H9 (cell line): Measurements from ENCODE around the gene BTD. TPM values are rescaled to one million over a fixed set of nuclear protein-coding genes. Genes with fewer than 3 reads are reported as not detected.

ENCODE experiments used
- DNase-seq: peaks from one replicate; pipeline ENCODE4 v3.0.0-alpha.2; 2017
- H2AFZ ChIP-seq: one replicate; pipeline ENCODE4 v1.6.1; 2013; ENCODE audit warnings: mild to moderate bottlenecking, low read length, control low read depth, moderate library complexity
- H2AK5ac ChIP-seq: 2 replicates; pipeline ENCODE4 v1.6.1; 2013; ENCODE audit warnings: low read length, control low read depth, mixed read lengths; ENCODE audit not compliant: insufficient read length
- H2BK120ac ChIP-seq: one replicate; pipeline ENCODE4 v1.6.1; 2013; ENCODE audit warnings: low read depth, mild to moderate bottlenecking, low read length, control low read depth, inconsistent platforms; ENCODE audit not compliant: poor library complexity, severe bottlenecking
- H2BK12ac ChIP-seq: 2 replicates; pipeline ENCODE4 v1.6.1; 2013; ENCODE audit warnings: low read length, control low read depth, mixed read lengths, low read depth; ENCODE audit not compliant: insufficient read length
- H2BK15ac ChIP-seq: 2 replicates; pipeline ENCODE4 v1.6.1; 2013; ENCODE audit warnings: low read depth, low read length, control low read depth
- H2BK20ac ChIP-seq: one replicate; pipeline ENCODE4 v1.6.1; 2013; ENCODE audit warnings: low read depth, mild to moderate bottlenecking, low read length, control low read depth, inconsistent platforms; ENCODE audit not compliant: poor library complexity, severe bottlenecking
- H2BK5ac ChIP-seq: 2 replicates; pipeline ENCODE4 v1.6.1; 2013; ENCODE audit warnings: low read length, control low read depth, mixed read lengths; ENCODE audit not compliant: insufficient read length
- H3K14ac ChIP-seq: 2 replicates; pipeline ENCODE4 v1.6.1; 2013; ENCODE audit warnings: low read length, control low read depth; ENCODE audit not compliant: insufficient read depth
- H3K18ac ChIP-seq: 2 replicates; pipeline ENCODE4 v1.6.1; 2013; ENCODE audit warnings: low read depth, mild to moderate bottlenecking, mixed read lengths, low read length, control low read depth; ENCODE audit not compliant: insufficient read length
- H3K23ac ChIP-seq: 2 replicates; pipeline ENCODE4 v1.6.1; 2013; ENCODE audit warnings: low read length, control low read depth, mixed read lengths, low read depth; ENCODE audit not compliant: insufficient read length
- H3K23me2 ChIP-seq: 2 replicates; pipeline ENCODE4 v1.6.1; 2013; ENCODE audit warnings: low read depth, mild to moderate bottlenecking, mixed read lengths, low read length, control low read depth; ENCODE audit not compliant: insufficient read length, poor library complexity, severe bottlenecking
- H3K27ac ChIP-seq: 2 replicates; pipeline ENCODE4 v1.5.1; 2013; ENCODE audit warnings: low read length, control low read depth, mixed read lengths, low read depth; ENCODE audit not compliant: insufficient read length
- H3K27me3 ChIP-seq: 2 replicates; pipeline ENCODE4 v1.6.1; 2013; ENCODE audit warnings: low read length, control low read depth, inconsistent platforms; ENCODE audit not compliant: insufficient read depth
- H3K4ac ChIP-seq: 2 replicates; pipeline ENCODE4 v1.6.1; 2013; ENCODE audit warnings: low read depth, mild to moderate bottlenecking, control low read depth, inconsistent platforms, low read length, moderate library complexity
- H3K4me1 ChIP-seq: 2 replicates; pipeline ENCODE4 v1.6.1; 2013; ENCODE audit warnings: low read length, control low read depth, inconsistent platforms; ENCODE audit not compliant: insufficient read depth
- H3K4me2 ChIP-seq: 2 replicates; pipeline ENCODE4 v1.6.1; 2013; ENCODE audit warnings: low read length, control low read depth, mixed read lengths; ENCODE audit not compliant: insufficient read length, insufficient read depth
- H3K56ac ChIP-seq: 2 replicates; pipeline ENCODE4 v1.6.1; 2013; ENCODE audit warnings: low read depth, mild to moderate bottlenecking, mixed read lengths, low read length, control low read depth; ENCODE audit not compliant: insufficient read length
- H3K79me1 ChIP-seq: 2 replicates; pipeline ENCODE4 v1.6.1; 2013; ENCODE audit warnings: low read depth, mild to moderate bottlenecking, moderate library complexity, low read length, control low read depth, inconsistent platforms; ENCODE audit not compliant: insufficient read depth, poor library complexity, severe bottlenecking
- H3K79me2 ChIP-seq: 2 replicates; pipeline ENCODE4 v1.6.1; 2013; ENCODE audit warnings: low read length, control low read depth, inconsistent platforms; ENCODE audit not compliant: insufficient read depth
- H3K9ac ChIP-seq: 2 replicates; pipeline ENCODE4 v1.6.1; 2013; ENCODE audit warnings: low read length, control low read depth, mixed read lengths; ENCODE audit not compliant: insufficient read length; ENCODE audit errors: extremely low read depth
- H3K9me3 ChIP-seq: one replicate; pipeline ENCODE4 v1.6.1; 2013; ENCODE audit warnings: low read depth, low read length, inconsistent platforms; ENCODE audit not compliant: control insufficient read depth
- H3T11ph ChIP-seq: one replicate; pipeline ENCODE4 v1.6.1; 2013; ENCODE audit warnings: mild to moderate bottlenecking, low read length, control low read depth, inconsistent platforms
- H4K20me1 ChIP-seq: one replicate; pipeline ENCODE4 v1.6.1; 2013; ENCODE audit not compliant: control insufficient read depth, insufficient read length, insufficient read depth
- H4K5ac ChIP-seq: 2 replicates; pipeline ENCODE4 v1.6.1; 2013; ENCODE audit warnings: low read depth, mild to moderate bottlenecking, mixed read lengths, low read length, control low read depth; ENCODE audit not compliant: insufficient read length
- H4K8ac ChIP-seq: replicated peaks from 2 replicates; pipeline ENCODE4 v1.6.1; 2013; ENCODE audit warnings: low read length, control low read depth, mixed read lengths, low read depth; ENCODE audit not compliant: insufficient read length
- H4K91ac ChIP-seq: 2 replicates; pipeline ENCODE4 v1.6.1; 2013; ENCODE audit warnings: low read depth, mild to moderate bottlenecking, moderate library complexity, mixed read lengths, low read length, control low read depth; ENCODE audit not compliant: insufficient read length
- H3K27ac Mint-ChIP-seq, 3 experiments: 2 replicates in 2 of 3; 3 replicates in 1 of 3; pipeline ENCODE4 v1.8.0; 2020 to 2021; ENCODE audit warnings: mixed read lengths in 3 of 3, mild to moderate bottlenecking in 1 of 3, moderate library complexity in 1 of 3
- H3K27me3 Mint-ChIP-seq: 2 replicates; pipeline ENCODE4 v1.8.0; 2021; ENCODE audit warnings: low read depth, mild to moderate bottlenecking, moderate library complexity, mixed read lengths
- H3K36me3 Mint-ChIP-seq, 3 experiments: 2 replicates in 2 of 3; 3 replicates in 1 of 3; pipeline ENCODE4 v1.8.0; 2020 to 2021; ENCODE audit warnings: low read depth in 3 of 3, mixed read lengths in 3 of 3; ENCODE audit not compliant: insufficient read depth in 1 of 3
- H3K4me1 Mint-ChIP-seq, 2 experiments: 2 replicates each; pipeline ENCODE4 v1.8.0; 2020; ENCODE audit warnings: mixed read lengths in 2 of 2
- H3K4me3 Mint-ChIP-seq, 2 experiments: 2 replicates in 1 of 2; 3 replicates in 1 of 2; pipeline ENCODE4 v1.8.0; 2020 to 2021; ENCODE audit warnings: mild to moderate bottlenecking in 2 of 2, mixed read lengths in 2 of 2, moderate library complexity in 1 of 2
- H3K9me3 Mint-ChIP-seq, 2 experiments: 2 replicates in 1 of 2; 3 replicates in 1 of 2; pipeline ENCODE4 v1.8.0; 2020; ENCODE audit warnings: mild to moderate bottlenecking in 2 of 2, mixed read lengths in 2 of 2, moderate library complexity in 1 of 2
- WGBS: extraction: QIAGEN DNeasy Blood & Tissue Kit; methylation state at CpG from one replicate; pipeline ENCODE4 v1.1.7; 2013; ENCODE audit warnings: missing lambda C conversion rate, low lambda C conversion rate, mixed read lengths; ENCODE audit not compliant: insufficient read length; ENCODE audit errors: extremely low coverage; 5-methylcytosine and 5-hydroxymethylcytosine counted together
- total RNA-seq: library from RNA; stranded (reverse); gene quantifications from 2 replicates; pipeline ENCODE4 v1.2.1, GENCODE V29; 2021
- TF ChIP-seq, protein P1 (sequence below): fragments of 200-600 bp; sonication (generic); conservative IDR thresholded peaks from 3 replicates; pipeline ENCODE4 v1.8.0; 2021; ENCODE audit warnings: antibody characterized with exemption, mild to moderate bottlenecking

BTD gene
- total RNA-seq, 1 experiment from 2014 or later = 21.5 TPM

DNA sequence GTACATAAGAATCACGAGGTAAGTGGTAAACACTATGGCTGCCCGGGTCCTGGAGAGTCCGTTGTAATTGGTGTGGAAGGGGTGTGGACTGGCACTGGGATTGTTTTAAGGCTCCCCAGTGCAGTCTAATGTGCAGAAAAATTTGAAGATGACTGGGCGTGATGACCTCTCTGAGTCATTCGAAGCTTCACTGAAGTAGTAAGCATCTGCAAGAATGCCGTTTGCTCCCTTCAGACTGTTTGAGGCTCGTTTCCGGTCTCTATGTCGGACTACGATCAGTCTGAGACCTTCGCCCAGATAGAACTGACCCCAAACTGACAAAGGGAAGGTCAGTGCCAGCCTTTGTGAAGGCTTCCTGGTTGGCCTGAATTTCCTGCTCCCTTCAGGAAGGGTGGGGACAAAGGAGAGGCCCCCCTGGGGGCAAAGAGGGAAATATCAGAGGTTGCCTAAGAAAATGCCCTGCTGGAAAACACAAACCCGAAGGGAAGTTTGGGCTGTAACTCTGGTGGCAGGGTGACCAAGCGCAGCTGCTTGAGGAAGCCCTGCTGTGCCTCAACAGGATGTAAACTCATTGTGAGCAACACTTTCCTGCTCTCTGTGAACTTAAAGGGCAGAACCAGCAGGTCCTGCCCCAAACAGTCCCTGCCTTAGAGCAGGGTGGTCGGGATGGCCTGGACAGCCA is 34.6 kb downstream of the BTD start:
- Histone ChIP-seq H3K4ac (no peak overlapping the region), H4K5ac (no peak overlapping the region), H3K79me1 (no peaks in the 10 kb centered on the region), H3K27me3 (no peaks in the 10 kb centered on the region), H2AFZ (no peak overlapping the region), H2BK20ac (no peak overlapping the region), H3K4me1 (peaks cover 19% of the 10 kb centered on the region), H2BK15ac (no peak overlapping the region), H3K79me2 (no peaks in the 10 kb centered on the region), H3T11ph (no peak overlapping the region), H3K18ac (no peak overlapping the region), H4K8ac (no peak overlapping the region), H3K9me3 (no peaks in the 10 kb centered on the region), H3K4me2 (no peak overlapping the region), H3K23ac (no peak overlapping the region), H3K9ac (no peak overlapping the region), H4K20me1 (no peaks in the 10 kb centered on the region), H4K91ac (no peak overlapping the region), H2AK5ac (no peak overlapping the region), H3K27ac (no peak overlapping the region), H2BK5ac (no peak overlapping the region), H2BK12ac (no peak overlapping the region), H3K14ac (no peak overlapping the region; the same call in 1 of the 2 replicates), H3K56ac (no peak overlapping the region), H2BK120ac (no peak overlapping the region), H3K23me2 (no peaks in the 10 kb centered on the region)
- TF ChIP-seq, protein P1, sequence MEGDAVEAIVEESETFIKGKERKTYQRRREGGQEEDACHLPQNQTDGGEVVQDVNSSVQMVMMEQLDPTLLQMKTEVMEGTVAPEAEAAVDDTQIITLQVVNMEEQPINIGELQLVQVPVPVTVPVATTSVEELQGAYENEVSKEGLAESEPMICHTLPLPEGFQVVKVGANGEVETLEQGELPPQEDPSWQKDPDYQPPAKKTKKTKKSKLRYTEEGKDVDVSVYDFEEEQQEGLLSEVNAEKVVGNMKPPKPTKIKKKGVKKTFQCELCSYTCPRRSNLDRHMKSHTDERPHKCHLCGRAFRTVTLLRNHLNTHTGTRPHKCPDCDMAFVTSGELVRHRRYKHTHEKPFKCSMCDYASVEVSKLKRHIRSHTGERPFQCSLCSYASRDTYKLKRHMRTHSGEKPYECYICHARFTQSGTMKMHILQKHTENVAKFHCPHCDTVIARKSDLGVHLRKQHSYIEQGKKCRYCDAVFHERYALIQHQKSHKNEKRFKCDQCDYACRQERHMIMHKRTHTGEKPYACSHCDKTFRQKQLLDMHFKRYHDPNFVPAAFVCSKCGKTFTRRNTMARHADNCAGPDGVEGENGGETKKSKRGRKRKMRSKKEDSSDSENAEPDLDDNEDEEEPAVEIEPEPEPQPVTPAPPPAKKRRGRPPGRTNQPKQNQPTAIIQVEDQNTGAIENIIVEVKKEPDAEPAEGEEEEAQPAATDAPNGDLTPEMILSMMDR = no peak
- Mint-ChIP-seq H3K9me3 (no peaks in the 10 kb centered on the region; a peak in 1 of 5 replicates), H3K4me3 (no peak overlapping the region; a peak in 1 of 5 replicates), H3K27ac (peak overlapping the region in 1 of 3 experiments; percentile 73; a peak in 1 of 7 replicates), H3K4me1 (peaks cover 55 to 61% of the 10 kb centered on the region in 2 experiments), H3K36me3 (peaks cover 4 to 7% (median 5%) of the 10 kb centered on the region in 3 experiments; a peak in 4 of 7 replicates), H3K27me3 (no peaks in the 10 kb centered on the region)
- no peak for DNase-seq
- no CpG with 5 or more reads among the region's 14 CpGs for WGBS
